ENCODE data around the gene CD200R1.

CD200R1 gene, protein sequence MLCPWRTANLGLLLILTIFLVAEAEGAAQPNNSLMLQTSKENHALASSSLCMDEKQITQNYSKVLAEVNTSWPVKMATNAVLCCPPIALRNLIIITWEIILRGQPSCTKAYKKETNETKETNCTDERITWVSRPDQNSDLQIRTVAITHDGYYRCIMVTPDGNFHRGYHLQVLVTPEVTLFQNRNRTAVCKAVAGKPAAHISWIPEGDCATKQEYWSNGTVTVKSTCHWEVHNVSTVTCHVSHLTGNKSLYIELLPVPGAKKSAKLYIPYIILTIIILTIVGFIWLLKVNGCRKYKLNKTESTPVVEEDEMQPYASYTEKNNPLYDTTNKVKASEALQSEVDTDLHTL

DNA sequence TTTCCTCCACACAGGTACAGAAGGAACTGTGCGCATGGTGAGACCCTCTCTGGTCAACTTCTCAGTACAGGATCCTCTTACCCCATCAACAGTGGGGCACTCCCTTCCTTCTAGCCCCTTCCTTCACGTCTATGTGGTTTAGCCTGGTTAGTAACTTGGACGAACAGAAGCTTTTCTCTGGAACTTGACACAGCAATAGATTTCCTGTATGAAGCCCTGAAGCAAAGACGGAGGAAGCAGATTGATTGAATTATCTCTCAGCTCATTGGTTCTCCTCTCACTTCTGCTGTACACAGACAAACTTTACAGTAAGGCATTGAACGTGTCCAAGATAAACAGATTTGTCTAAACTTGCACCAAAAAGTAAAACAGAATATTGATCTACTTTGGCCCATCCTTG, at the start of gene CD200R1:
TSS of gene CD200R1 (minus strand) at position 210 of the 400 bp plus-strand sequence. CDS start 246 bp downstream, outside the sequence.
- DNase-seq: no peak

DNA sequence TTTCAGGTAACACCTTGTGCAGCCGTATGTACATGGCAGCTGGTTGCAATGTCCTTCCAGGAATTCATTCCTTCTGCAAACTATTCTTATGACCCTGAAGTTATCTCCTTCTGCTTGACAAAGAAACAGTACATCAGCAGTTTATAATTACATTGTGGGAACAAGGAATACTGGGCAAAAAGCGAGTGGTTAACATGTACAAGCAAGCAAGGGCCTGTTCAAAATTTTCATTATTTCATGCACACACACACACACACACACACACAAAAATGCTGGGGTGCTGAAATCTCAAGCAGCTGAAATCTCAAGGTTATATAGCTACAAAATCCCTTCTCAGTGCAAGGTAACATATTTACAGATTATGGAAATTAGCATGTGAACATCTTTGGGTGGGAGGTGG, 46.6 kb upstream of the CD200R1 start:
- DNase-seq: no peak

DNA sequence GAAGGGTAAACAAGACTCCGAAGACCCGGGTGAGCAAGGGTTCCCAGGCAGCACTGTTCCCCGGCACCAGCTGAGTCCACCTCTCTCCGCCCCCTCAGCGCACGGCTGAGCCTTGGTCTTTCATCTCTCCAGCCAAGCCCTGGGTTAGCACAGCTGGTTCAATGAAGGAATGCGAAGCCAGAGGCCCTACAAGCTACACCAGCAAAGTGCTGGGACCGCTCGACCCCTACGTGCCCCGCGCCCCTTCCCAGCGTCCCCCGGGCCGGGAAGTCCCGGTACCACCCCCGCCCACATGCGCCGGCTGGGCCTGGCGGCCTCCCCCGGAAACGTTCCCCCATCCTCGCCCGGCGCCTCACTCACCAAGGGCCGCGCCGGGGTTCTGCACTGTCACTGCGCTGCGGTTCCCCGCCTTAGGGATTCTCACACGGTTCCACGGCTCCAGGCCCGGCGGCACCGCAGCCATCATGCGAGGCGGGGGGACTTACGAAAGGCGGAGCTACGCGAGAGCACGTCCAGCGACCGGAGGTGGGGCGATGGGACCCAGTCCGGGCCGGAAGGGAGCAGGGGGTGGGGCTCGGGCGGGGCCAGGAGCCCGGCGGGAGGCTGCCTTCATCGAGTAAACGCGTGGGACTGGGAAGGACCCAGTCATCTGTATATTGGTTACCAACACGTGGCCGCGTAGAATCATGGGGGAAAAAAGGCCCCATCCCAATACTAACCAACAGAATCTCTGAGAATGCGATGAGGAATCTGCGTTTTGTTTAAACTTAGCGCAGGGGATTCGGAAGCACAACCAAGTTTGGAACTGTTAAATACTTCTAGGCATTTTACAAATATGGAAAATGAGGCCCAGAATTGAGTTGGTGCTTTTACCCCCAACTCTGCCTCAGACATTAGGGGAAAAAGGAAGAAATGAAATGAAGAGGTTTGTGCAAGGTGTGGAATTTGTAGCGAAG, 44.6 kb upstream of the CD200R1 start:
- peak; percentile 91 to 97 (median 93) for DNase-seq

DNA sequence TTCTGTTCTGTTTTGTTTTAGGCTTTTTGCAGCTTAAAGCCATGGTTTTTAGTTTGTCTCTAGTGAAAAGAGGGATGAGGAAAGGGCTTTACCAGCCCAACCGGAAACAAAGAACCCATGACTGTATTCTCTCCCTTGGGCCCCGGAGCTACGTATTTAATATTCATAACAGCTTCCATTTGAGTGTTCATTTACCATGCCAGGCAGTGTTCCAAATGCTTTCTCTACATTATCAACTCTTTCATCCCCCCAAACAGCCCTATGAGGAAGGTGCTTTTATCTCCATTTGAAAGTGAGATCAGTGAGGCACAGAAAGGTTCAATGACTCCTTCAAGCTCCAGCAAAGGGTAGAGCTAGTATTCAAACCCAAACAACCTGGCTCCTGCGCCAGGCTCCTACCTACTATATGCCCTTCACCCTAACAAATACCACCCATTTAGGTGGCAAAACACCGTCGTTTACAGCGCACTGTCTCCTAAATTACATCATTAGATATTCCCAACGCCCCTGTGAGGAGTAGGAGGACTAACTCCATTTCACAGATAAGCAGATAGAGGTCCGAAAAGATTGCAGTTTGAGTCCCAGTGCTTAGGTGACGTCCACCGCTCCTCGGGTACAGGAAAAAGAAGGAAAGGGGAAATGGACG, 43.8 kb upstream of the CD200R1 start:
- DNase-seq: peak in 2 of 3 donors; percentile 13 to 14

DNA sequence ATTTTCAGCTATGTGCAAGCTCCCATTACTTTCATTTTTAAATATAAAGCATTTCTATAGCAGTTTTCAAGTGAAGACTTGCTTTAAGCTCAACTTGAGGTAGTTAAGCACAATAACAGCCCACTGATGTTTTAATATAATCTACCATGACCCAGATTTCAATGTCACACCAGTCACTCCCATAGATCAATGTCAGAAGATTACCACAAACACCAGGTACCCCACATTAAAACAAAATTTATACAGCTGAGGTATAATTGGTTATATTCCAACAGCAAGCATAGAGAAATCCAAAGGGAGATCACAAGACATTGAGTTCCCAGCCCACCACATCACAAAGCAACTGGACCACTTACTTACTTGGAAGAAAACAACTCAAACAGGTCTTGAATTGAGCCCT, 38.7 kb upstream of the CD200R1 start:
- DNase-seq: no peak

DNA sequence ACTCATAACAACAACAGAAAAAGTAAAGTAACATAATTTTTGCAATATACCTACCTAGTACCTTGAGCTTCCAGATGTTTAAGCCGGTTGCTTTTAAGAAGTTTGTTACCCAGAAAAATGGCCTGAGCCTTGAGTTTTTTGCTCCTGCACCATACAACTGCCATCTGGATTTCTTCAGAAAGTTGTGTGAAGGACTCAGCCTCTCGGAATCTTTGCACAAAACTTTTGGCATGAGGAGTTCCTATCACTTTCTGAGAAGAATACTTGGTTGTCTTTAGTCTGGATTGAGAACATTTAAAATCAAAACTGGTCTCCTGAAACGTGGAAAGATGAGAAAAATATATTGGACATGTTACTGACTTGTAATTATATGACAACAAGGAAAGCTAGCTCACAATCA, 33.2 kb upstream of the CD200R1 start:
- DNase-seq: no peak

DNA sequence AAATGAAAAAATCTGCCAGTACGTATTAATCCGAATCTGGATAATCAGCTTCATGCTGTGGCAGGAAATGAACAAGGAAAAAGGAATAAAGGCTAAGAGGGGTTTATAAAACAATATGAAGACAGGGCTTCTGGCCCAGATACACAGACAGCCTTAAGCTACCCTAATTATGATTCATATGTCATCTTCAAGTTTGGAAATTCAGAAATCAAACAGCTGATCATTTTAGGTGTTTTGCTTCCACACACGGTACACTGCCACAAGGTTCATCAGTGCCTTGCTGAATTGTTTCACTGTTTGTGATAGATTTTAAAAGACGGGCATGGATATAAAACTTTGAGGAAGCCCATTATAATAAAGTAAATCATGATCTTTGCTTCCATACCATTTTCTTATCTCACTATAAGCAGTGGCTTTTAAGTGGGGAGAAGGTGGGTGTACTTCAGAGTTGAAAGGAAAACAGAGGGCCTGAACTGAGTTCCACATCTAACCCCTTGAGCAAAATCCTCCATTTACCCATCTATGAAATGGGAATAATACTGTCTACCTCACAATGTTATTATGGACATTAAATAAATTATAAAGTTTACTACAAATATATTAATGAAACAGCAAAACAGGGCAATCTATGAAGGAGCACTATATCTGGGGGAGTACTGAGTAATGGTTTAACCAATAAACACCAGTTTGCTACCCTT, 31.6 kb upstream of the CD200R1 start:
- no peak for DNase-seq

DNA sequence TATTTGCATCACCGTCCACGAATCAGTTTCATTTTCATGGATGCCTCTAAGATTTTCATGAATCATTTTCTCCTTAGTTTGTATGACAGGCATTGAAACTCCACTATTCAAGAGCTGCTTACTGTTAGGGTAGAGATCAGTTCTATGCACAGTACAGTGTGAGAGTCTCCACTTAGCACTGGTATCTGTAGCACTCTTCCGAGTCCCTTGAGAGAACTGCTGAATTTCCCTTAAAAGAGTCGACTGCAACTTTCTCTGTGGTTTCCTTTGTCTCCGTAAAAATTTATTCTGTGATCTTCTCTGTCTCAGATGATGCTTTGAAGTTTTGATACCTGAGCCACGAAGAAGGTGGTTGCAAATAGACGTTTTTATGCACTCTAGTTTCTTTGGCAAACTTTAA, 30.7 kb upstream of the CD200R1 start:
- DNase-seq: no peak

DNA sequence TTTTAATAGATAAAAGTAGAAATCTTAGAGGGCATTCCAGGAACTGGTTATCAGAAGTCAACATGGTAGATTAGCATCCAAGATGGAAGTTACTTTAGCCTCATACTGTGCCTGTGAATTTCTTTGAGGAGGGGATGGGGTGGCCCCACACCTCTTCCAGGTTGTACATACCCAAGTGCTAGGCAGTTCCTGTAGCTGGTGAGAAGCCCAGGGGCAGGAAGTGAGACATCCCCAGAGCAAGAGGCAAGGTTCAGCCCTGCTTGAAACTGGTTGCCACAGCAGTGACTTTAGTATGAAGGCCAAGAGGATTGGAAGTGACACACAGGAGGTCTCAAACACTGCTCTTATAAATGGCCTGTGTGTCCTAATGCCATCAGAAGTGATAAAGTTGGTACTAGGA, 27.8 kb upstream of the CD200R1 start:
- DNase-seq: no peak

DNA sequence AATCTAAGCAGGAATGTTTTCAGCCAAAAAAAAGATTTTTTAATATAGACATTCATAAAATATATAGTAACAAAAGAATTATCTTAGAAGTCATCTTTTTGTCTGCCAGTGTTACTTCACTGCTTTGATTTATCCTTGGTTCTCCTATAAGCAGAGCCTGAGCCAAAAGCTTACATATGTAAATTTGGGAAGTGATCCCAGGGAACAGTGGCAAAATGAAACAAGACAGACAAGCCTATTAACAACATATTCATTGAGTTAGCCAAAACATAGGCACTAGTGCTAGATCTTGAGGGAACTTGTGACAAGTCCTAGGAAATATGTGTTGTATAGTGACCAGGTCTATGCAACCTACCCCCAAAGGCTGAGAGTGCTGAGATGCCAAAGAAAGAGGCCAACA, 27.1 kb upstream of the CD200R1 start:
- no peak for DNase-seq

DNA sequence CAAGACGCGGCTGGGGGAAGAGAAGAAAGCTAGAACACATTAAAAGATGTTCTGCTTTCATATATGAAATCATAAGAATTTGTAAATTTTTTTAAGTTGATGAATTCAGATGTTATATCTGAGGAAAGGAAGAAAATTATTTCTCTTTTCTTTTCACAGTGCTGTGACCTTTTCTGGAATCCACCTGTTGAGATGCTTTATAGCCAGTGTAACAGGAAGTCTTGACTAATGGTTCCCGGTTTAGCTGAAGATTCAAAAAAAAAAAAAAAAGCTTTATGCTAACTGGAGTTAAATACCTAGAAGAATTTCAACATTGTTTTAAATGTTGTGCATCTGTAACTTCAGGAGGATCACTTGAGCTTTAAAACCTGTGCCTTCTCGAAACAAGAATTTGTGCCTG, 25.8 kb upstream of the CD200R1 start:
- DNase-seq: no peak

DNA sequence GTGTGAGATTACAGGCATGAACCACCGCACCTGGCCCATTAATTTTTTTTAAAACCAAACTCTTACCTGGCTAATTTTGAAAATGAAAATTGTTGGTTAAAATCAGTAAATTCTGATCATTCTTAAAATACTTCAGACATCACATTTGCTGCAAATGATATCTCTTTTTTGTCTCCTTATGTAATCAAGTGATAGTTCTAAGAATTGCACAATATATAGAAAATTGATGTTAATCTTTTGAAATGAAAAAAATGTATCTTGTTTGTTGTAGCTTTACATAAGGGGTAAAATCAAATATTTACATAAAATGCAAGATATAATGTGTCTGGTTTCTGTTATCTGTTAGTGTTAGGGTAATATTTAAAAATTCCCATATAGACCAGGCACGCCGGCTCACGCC, 20.9 kb upstream of the CD200R1 start:
- DNase-seq: no peak

DNA sequence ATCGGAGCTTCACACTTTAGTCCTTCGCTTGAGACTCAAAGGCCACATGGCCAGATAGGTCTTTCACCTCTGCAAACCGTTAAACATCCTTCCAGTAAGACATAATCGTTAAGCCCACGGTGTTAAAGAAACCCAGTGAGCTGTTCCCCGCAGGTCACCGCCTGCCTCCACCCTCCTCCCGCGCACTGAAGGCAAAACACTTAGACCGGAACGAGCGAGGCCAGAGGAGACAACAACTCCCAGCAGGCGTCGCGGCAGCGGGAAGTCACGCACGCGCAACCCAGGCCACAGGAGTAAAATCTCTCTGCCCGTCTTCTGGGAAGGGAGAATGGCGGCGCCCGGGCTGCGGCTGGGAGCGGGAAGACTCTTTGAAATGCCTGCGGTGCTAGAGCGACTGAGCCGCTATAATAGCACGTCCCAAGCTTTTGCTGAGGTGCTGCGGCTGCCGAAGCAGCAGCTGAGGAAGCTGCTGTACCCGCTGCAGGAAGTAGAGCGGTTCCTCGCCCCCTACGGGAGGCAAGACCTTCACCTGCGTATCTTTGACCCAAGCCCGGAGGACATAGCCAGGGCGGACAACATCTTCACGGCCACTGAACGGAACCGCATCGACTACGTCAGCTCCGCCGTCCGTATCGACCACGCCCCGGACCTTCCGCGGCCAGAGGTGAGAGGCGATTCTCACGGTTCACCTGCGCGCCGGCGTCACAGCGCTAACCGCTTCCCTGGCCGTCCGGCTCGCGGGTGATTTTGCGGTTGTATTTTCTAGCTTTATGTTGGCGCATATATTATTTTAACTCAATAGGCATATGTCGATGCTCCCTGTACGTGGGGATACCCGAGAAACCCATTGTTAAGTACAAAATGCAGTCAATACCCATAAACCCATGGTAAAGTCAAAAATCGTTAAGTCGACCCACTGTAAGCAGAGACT, 16.0 kb upstream of the CD200R1 start, which contains the start of gene GTPBP8:
TSS of gene GTPBP8 (plus strand) at position 313 of the 931 bp plus-strand sequence. CDS start at position 329, 16 bp downstream.
- DNase-seq: peak; percentile 91 to 94 (median 93)

DNA sequence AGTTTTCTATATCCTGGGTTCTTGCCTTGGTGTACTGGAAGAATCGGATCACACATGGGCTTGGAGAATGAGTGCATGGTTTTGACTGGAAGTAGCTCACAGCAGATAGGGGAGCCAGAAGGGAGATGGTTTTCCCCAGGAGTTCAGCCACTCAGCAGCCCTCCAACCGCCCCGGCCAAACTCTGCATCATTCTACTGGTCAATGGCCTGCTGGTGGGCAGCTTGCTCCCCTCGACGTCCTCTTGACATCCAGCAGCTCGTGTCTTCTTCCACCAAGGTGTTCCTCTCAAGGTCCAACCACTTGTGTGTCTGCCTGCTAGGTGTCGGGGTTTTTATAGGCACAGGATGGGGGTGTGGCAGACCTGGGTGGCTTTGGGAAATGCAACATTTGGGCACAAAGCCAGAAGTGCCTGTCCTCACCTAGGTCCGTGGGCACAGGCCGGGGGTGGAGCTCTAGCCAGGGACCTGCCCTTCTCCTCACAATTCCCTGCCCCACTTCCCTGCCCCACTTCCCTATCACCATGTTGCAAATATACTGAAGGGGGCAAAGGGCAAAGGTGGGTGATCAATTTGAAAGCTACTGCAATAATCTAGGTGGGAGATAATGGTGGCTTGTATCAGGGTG, 12.9 kb upstream of the CD200R1 start:
- no peak for DNase-seq

DNA sequence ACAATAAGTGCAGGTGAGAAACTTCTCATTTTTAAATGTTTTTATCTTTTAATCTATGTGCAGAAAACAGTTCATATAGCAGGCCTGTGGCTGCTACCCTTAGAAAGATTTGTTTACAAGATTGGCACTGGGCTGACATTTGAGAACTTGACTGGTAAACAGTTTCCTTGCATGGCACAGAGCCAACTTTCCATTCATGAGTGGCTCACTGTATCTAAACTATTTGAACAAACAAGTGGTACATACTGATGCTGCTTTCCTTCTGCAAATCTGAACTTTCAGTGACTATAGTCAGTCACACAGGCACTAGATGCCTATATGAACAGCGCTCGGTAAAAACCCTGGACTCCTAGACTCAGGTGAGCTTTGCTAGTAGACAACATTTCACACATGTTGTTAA, 9.6 kb upstream of the CD200R1 start:
- DNase-seq: no peak

DNA sequence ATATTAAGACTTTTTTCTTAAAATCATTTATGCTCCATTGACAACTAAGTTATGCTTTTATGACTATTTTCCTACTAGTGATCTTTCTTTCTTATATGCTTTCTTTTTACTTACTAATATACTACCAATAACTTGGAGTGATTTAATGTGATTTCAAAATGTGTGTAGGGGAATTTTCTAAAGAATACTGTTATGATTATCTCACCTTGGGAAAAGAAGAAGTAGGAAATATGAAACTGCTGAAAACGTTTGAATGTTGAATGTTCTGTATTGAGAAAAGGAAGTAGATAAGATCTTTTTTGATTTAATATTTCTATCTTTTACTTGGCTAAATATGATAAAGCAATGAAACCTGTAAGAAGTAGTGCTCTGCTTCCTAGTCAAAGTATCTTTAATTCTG, 7.8 kb upstream of the CD200R1 start:
- peak in 2 of 3 donors; percentile 61 to 71 for DNase-seq

DNA sequence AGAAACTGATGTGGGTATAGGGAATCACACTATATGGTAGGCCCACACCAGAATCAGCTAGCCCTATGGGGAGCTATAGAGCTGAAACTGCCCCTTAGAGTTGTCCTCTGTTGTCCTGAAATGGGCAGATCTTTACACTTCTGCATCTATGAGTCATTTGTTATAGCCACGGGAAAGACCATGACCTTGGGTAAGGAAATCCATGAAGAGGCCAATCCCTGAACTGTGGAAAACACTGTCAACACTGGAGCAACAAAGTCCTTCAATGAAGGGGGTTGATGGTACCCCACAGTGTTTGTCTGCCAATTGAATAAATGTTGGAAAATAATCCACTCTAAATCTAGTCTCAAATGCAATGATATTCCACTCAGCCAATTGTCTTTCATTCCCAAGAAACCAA, 5.2 kb upstream of the CD200R1 start:
- no peak for DNase-seq

DNA sequence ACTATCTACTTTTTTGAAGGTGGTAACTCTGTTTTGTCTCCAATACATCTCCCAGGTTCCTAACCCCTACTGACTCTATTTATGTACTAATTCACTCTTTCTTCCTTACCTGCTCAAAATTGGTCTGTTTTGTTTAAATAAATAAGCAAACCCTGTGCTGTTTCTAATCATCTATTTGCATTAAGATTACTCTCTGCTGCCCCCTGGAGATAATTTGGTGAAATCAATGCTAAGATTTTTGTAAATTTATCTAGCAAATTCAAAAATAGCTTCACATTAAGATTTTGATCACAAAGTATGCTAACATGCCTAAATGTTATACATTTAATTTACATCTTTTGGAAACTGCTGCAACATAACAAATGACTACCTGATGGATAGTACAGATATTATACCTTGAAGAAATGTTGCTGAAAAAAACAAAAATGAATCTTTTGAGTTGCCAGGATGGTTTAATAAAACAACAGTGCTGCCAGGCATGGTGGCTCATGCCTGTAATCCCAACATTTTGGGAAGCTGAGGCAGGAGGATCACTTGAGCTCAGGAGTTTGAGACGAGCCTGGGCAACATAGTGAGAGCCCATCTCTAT, 4.4 kb upstream of the CD200R1 start:
- peak; percentile 64 to 81 (median 68) for DNase-seq

DNA sequence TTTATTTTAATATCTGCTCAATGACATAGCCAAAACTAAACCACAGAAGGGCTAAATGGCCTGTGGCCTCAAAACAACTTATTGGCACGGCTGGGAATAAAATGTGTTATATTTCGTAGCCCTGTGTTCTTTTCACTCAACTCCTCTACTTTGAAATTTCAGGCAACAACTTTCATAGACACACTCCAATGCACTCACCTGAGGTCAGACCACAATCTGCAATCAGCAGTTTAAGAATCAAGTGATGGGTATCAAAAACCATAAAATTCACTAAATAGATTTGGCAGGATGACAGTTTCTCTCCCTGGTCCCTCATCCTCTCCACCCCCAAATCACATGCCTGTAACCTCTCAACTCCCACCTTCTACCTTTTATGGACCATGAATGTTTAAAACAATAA, 2.0 kb upstream of the CD200R1 start:
- no peak for DNase-seq

DNA sequence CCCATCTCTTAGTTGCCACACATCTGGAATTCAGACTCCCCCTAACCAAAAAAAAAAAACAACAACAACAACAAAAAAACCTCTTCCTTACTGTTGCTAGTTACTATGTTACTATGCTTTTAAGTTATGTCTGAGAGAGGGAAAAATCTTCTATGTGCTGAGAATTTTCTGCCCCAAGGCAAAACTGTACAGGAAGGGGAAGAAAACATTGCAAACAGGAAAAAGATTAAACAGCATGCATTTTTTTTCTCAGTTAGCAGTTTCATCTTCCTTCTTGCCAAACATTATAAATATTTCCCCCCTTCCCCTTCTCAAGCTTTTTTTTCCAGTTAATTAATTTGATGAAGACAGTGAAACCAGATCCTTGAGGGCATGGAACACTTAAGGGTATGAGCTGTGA, 1.1 kb upstream of the CD200R1 start:
- no peak for DNase-seq

DNA sequence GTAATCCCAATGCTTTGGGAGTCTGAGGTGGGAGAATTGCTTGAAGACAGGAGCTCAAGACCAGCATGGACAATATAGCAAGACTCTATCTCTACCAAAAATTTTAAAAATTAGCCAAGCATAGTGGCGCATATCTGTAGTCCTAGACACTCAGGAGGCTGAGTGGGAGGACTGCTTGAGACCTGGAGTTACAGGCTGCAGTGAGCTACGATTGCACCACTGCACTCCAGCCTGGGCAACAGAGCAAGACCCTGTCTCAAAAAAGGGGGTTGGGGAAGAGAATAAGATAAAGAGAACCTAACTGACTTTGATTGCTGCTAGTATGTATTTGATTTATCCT, 755 bp downstream of the CD200R1 start:
- no peak for DNase-seq

Data from suppressor macrophage treated with lipopolysaccharide for 1 hour (primary cell).